PC-9 (cell line): ENCODE results near the gene C3. TPM values are rescaled to one million over a fixed set of nuclear protein-coding genes. Genes with fewer than 3 reads are reported as not detected.

Experiments
- BruUV-seq: library from RNA; stranded (reverse); fragments of 400-500 nt; replicated peaks from 2 replicates; lab custom pipeline; 2021; lab: Mats Ljungman, UMichigan
- CTCF ChIA-PET: fragments of 300-600 bp; sonication (Branson Sonifier 250); formaldehyde crosslinking; loops from one replicate; lab custom pipeline; 2022; ENCODE audit warnings: antibody characterized with exemption; lab: Charles Lee
- POLR2A ChIA-PET: fragments of 300-600 bp; sonication (Branson Sonifier 250); formaldehyde crosslinking; loops from one replicate; lab custom pipeline; 2022; ENCODE audit warnings: antibody characterized with exemption; ENCODE audit not compliant: unreplicated experiment; lab: Charles Lee
- DNase-seq, 2 experiments: peaks; one replicate each; pipeline versions ENCODE4 v3.0.0 to v3.0.0-alpha.2; 2015 to 2022; ENCODE audit warnings: mixed read lengths in 1 of 2
- H2AFZ ChIP-seq: fragments of 200-600 bp; sonication (generic); 2 replicates; pipeline ENCODE4 v1.8.1; 2017; ENCODE audit warnings: antibody characterized with exemption
- H3F3A ChIP-seq: fragments of 200-600 bp; sonication (generic); 2 replicates; pipeline ENCODE4 v1.8.1; 2017; ENCODE audit warnings: antibody characterized with exemption, mild to moderate bottlenecking, low read depth; ENCODE audit not compliant: insufficient read depth
- H3K27ac ChIP-seq: fragments of 200-600 bp; sonication (generic); 2 replicates; pipeline ENCODE4 v1.6.1; 2016; ENCODE audit warnings: mixed run types
- H3K27me3 ChIP-seq: fragments of 200-600 bp; sonication (generic); 2 replicates; pipeline ENCODE4 v1.6.1; 2016; ENCODE audit warnings: low read depth, mixed run types; ENCODE audit not compliant: insufficient read depth
- H3K36me3 ChIP-seq: fragments of 200-600 bp; sonication (generic); 2 replicates; pipeline ENCODE4 v1.6.1; 2016; ENCODE audit warnings: low read depth, mixed run types
- H3K4me1 ChIP-seq: fragments of 200-600 bp; sonication (generic); replicated peaks from 2 replicates; pipeline ENCODE4 v1.6.1; 2016; ENCODE audit warnings: mixed run types; ENCODE audit not compliant: insufficient read depth
- H3K4me2 ChIP-seq: fragments of 200-600 bp; sonication (generic); 2 replicates; pipeline ENCODE4 v1.6.1; 2017; ENCODE audit warnings: mixed run types
- H3K4me3 ChIP-seq: fragments of 200-600 bp; sonication (generic); 2 replicates; pipeline ENCODE4 v1.6.1; 2016; ENCODE audit warnings: mixed run types
- H3K79me2 ChIP-seq: fragments of 200-600 bp; sonication (generic); 2 replicates; pipeline ENCODE4 v1.6.1; 2017; ENCODE audit warnings: low read depth, mixed run types
- H3K9me2 ChIP-seq: fragments of 200-600 bp; sonication (generic); 2 replicates; pipeline ENCODE4 v1.8.1; 2017; ENCODE audit warnings: mild to moderate bottlenecking; ENCODE audit not compliant: insufficient read depth
- H3K9me3 ChIP-seq: fragments of 200-600 bp; sonication (generic); 2 replicates; pipeline ENCODE4 v1.8.1; 2016; ENCODE audit warnings: low read depth; ENCODE audit not compliant: insufficient read depth
- H4K20me1 ChIP-seq: fragments of 200-600 bp; sonication (generic); 2 replicates; pipeline ENCODE4 v1.8.1; 2017; ENCODE audit not compliant: insufficient read depth
- EZH2 ChIP-seq: fragments of 200-600 bp; sonication (generic); IDR thresholded peaks from 2 replicates; pipeline ENCODE4 v1.8.0; 2017; ENCODE audit warnings: antibody characterized with exemption, low read depth
- intact Hi-C: fragments of 100-400 bp; cut with micrococcal nuclease; formaldehyde crosslinking; loops from one replicate; pipeline ENCODE4 v1.10.0; 2022; ENCODE audit not compliant: unreplicated experiment
- total RNA-seq: library from RNA; stranded (reverse); gene quantifications from 2 replicates; pipeline ENCODE4 v1.2.3, GENCODE V29; 2021
- TF ChIP-seq, protein P1 (sequence below): fragments of 200-600 bp; sonication (generic); conservative IDR thresholded peaks from 2 replicates; pipeline ENCODE4 v1.6.1; 2017; ENCODE audit warnings: mixed run types, antibody characterized with exemption, mild to moderate bottlenecking, moderate library complexity

Gene C3
- total RNA-seq, 1 experiment from 2014 or later: 130 TPM

DNA sequence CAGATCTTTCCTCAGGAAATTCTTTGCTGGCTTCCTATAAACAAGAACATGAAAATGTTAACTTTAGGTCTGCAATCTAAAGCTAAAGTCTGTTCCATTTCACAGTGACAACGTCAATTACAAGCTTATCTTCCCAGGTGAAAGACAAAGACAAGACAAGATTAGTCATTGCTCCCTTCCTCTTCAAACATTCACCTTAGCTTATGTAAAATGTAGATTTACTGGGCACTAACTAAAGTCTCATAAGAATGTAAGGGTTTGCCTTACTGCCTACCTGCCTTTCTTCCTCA, 67.7 kb downstream of the C3 start:
- Histone ChIP-seq H3K4me1 (no peaks in the 10 kb centered on the region), H3K4me3 (no peak overlapping the region), H3K36me3 (no peaks in the 10 kb centered on the region), H3K9me2 (no peaks in the 10 kb centered on the region), H3K9me3 (no peaks in the 10 kb centered on the region), H3K79me2 (no peaks in the 10 kb centered on the region), H3K27me3 (no peaks in the 10 kb centered on the region), H3K27ac (no peak overlapping the region), H4K20me1 (no peaks in the 10 kb centered on the region), H3F3A (no peaks in the 10 kb centered on the region), H2AFZ (no peak overlapping the region), H3K4me2 (no peak overlapping the region)
- intact Hi-C loops: no loop called here
- no TSS peak for BruUV-seq
- ChIA-PET CTCF (no interaction called here), POLR2A (interaction anchor here (0.6 kb wide), 1 partner anchor 162 kb away, joined by 44 read pairs; no protein-coding TSS in a partner anchor)
- TF ChIP-seq, protein P1, sequence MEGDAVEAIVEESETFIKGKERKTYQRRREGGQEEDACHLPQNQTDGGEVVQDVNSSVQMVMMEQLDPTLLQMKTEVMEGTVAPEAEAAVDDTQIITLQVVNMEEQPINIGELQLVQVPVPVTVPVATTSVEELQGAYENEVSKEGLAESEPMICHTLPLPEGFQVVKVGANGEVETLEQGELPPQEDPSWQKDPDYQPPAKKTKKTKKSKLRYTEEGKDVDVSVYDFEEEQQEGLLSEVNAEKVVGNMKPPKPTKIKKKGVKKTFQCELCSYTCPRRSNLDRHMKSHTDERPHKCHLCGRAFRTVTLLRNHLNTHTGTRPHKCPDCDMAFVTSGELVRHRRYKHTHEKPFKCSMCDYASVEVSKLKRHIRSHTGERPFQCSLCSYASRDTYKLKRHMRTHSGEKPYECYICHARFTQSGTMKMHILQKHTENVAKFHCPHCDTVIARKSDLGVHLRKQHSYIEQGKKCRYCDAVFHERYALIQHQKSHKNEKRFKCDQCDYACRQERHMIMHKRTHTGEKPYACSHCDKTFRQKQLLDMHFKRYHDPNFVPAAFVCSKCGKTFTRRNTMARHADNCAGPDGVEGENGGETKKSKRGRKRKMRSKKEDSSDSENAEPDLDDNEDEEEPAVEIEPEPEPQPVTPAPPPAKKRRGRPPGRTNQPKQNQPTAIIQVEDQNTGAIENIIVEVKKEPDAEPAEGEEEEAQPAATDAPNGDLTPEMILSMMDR: no peak
- no peak for TF ChIP-seq EZH2
- DNase-seq: no peak

GRCh38 chr19:6651965-6652804, 68.3 kb downstream of the C3 start:
- no peak overlapping the region for H3K4me2 ChIP-seq
- H3K27ac ChIP-seq: no peak overlapping the region
- TF ChIP-seq, protein P1: no peak
- no peak for TF ChIP-seq EZH2
- BruUV-seq: no TSS peak
- no peak overlapping the region for H2AFZ ChIP-seq
- H4K20me1 ChIP-seq: no peaks in the 10 kb centered on the region
- H3K9me2 ChIP-seq: no peaks in the 10 kb centered on the region
- no peaks in the 10 kb centered on the region for H3K4me1 ChIP-seq
- no peaks in the 10 kb centered on the region for H3K79me2 ChIP-seq
- no peaks in the 10 kb centered on the region for H3F3A ChIP-seq
- H3K4me3 ChIP-seq: no peak overlapping the region
- intact Hi-C loops: no loop called here
- H3K36me3 ChIP-seq: no peaks in the 10 kb centered on the region
- H3K9me3 ChIP-seq: no peaks in the 10 kb centered on the region
- no peaks in the 10 kb centered on the region for H3K27me3 ChIP-seq
- CTCF ChIA-PET: no interaction called here
- POLR2A ChIA-PET: interaction anchor here (0.5 to 0.6 kb wide), 2 partner anchors 162 to 194 kb away, joined by 6 to 44 read pairs; no protein-coding TSS in a partner anchor
- DNase-seq: no peak

DNA sequence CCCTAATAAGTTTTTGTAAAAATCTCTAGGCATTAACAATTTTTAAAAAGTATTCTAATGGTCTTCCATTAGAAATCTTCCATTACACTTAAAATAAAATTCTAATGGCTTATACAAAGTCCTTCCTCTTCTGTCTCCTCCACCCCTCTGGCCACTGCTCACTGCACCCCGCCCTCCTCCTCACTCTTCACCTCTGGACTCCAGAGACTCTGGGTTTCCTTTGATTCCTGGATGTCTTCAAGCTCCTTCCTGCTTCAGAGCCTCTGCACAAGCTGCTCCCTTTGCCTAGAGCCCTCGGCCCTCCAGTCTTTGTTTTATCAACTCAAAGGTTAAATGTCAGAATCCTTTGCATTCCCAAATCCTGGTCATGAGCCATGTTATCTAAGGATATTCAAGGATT, 71.3 kb downstream of the C3 start:
- intact Hi-C loops: no loop called here
- Histone ChIP-seq H3K79me2 (no peaks in the 10 kb centered on the region), H3K9me3 (no peaks in the 10 kb centered on the region), H2AFZ (no peak overlapping the region), H3K4me1 (no peaks in the 10 kb centered on the region), H3K4me3 (no peak overlapping the region), H3K36me3 (no peaks in the 10 kb centered on the region), H3K9me2 (no peaks in the 10 kb centered on the region), H3K27me3 (no peaks in the 10 kb centered on the region), H3F3A (no peaks in the 10 kb centered on the region), H4K20me1 (no peaks in the 10 kb centered on the region), H3K4me2 (no peak overlapping the region), H3K27ac (no peak overlapping the region)
- ChIA-PET POLR2A (interaction anchor here (0.7 kb wide), 1 partner anchor 48 kb away, joined by 3 read pairs; no protein-coding TSS in a partner anchor), CTCF (no interaction called here)
- BruUV-seq: no TSS peak
- TF ChIP-seq, protein P1: no peak
- no peak for DNase-seq
